K562 (cell line): ENCODE measurements around the gene PRKCE. TPM values are rescaled to one million over a fixed set of nuclear protein-coding genes. Genes with fewer than 3 reads are reported as not detected.
A peak's percentile ranks its signal among the peaks of the same experiment; 100 is the strongest.

Experiments used
- ATAC-seq: fragments of 200-7000 bp; cut with Tn5 transposase; 3 replicates; pipeline ENCODE4 v1.9.1; 2020; ENCODE audit warnings: moderate library complexity
- BruUV-seq: library from RNA; stranded (reverse); fragments of 400-500 nt; replicated peaks from 2 replicates; lab custom pipeline; 2021; lab: Mats Ljungman, UMichigan
- CTCF ChIA-PET: fragments of 300-600 bp; formaldehyde crosslinking; extraction: SDS; loops from one replicate; lab custom pipeline; 2021; ENCODE audit warnings: low intra/inter-chr PET ratio; lab: Yijun Ruan, JAX
- POLR2A ChIA-PET: fragments of 300-600, 350-650 bp; sonication (Branson Sonifier 250); formaldehyde crosslinking; extraction: SDS; loops from one replicate; lab custom pipeline; 2021; ENCODE audit warnings: antibody characterized with exemption, inconsistent platforms; lab: Yijun Ruan, JAX
- DNase-seq, 4 experiments: peaks; one replicate each; pipeline versions ENCODE4 v3.0.0 to v3.0.0-alpha.2; 2011 to 2018; ENCODE audit warnings: low spot score in 3 of 4, mixed read lengths in 3 of 4; ENCODE audit errors: extremely low read depth in 1 of 4
- FAIRE-seq: peaks from 2 replicates; lab custom pipeline; 2011; peaks lifted over from hg19 to GRCh38; lab: Jason Lieb, UNC
- H2AFZ ChIP-seq: 2 replicates; pipeline ENCODE4 v1.6.0; 2011; ENCODE audit warnings: low read depth, low read length, control low read depth, inconsistent platforms
- H3K27ac ChIP-seq: fragments of 200-600 bp; 3 replicates; pipeline ENCODE4 v1.8.0; 2011; ENCODE audit warnings: low read depth, mild to moderate bottlenecking, control low read depth, inconsistent platforms, low read length, moderate library complexity, mixed read lengths; ENCODE audit errors: extremely low read depth
- H3K27me3 ChIP-seq, 2 experiments: fragments of 300-600 bp in 1 of 2; 2 replicates in 1 of 2; 3 replicates in 1 of 2; pipeline versions ENCODE4 v1.6.0 to v1.8.0; 2011; ENCODE audit warnings: inconsistent platforms in 2 of 2, low read length in 2 of 2, mild to moderate bottlenecking in 1 of 2, mixed read lengths in 1 of 2, moderate library complexity in 1 of 2; ENCODE audit not compliant: control insufficient read depth in 2 of 2, insufficient read depth in 2 of 2
- H3K36me3 ChIP-seq: fragments of 300-600 bp; 3 replicates; pipeline ENCODE4 v1.8.0; 2011; ENCODE audit warnings: mild to moderate bottlenecking, low read length, inconsistent platforms; ENCODE audit not compliant: control insufficient read depth, insufficient read depth
- H3K4me1 ChIP-seq, 2 experiments: fragments of 200-600 bp in 1 of 2; replicated peaks in 1 of 2; 2 replicates in 1 of 2; 3 replicates in 1 of 2; pipeline versions ENCODE4 v1.5.1 to v1.8.0; 2011; ENCODE audit warnings: inconsistent platforms in 2 of 2, low read length in 2 of 2, mild to moderate bottlenecking in 1 of 2, mixed read lengths in 1 of 2, moderate library complexity in 1 of 2; ENCODE audit not compliant: control insufficient read depth in 2 of 2, insufficient read depth in 2 of 2
- H3K4me2 ChIP-seq: 2 replicates; pipeline ENCODE4 v1.6.1; 2011; ENCODE audit warnings: low read length, control low read depth, inconsistent platforms, mixed read lengths; ENCODE audit not compliant: insufficient read depth
- H3K4me3 ChIP-seq: fragments of 200-600 bp; sonication (generic), shearing (Covaris generic); 2 replicates; pipeline ENCODE4 v1.5.1; 2016; ENCODE audit warnings: control low read depth, inconsistent platforms
- H3K79me2 ChIP-seq: fragments of 200-600 bp; 3 replicates; pipeline ENCODE4 v1.8.0; 2011; ENCODE audit warnings: low read length, inconsistent platforms; ENCODE audit not compliant: control insufficient read depth, insufficient read depth
- H3K9ac ChIP-seq, 2 experiments: 2 replicates each; pipeline versions ENCODE4 v1.6.0 to v1.6.1; 2011; ENCODE audit warnings: low read depth in 2 of 2, low read length in 2 of 2, control low read depth in 1 of 2, inconsistent platforms in 1 of 2, mild to moderate bottlenecking in 1 of 2, mixed read lengths in 1 of 2; ENCODE audit not compliant: insufficient read depth in 1 of 2
- H3K9me1 ChIP-seq: one replicate; pipeline ENCODE4 v1.6.0; 2011; ENCODE audit warnings: inconsistent platforms, mild to moderate bottlenecking, low read length, moderate library complexity; ENCODE audit not compliant: control insufficient read depth, insufficient read depth
- H3K9me3 ChIP-seq: replicated peaks from 2 replicates; pipeline ENCODE4 v1.5.1; 2011; ENCODE audit warnings: low read depth, low read length, inconsistent platforms; ENCODE audit not compliant: control insufficient read depth, insufficient read depth
- H4K20me1 ChIP-seq: replicated peaks from 2 replicates; pipeline ENCODE4 v1.6.1; 2011; ENCODE audit warnings: low read length, inconsistent platforms, mixed read lengths; ENCODE audit not compliant: control insufficient read depth, insufficient read depth
- ELF4 ChIP-seq: fragments of 450-650 bp; formaldehyde crosslinking; IDR thresholded peaks from 2 replicates; pipeline ENCODE4 v1.4.0; 2022; ENCODE audit warnings: missing genetic modification characterization
- FOXJ2 ChIP-seq: fragments of 200-800 bp; sonication (Bioruptor generic); IDR thresholded peaks from 2 replicates; pipeline ENCODE4 v1.6.1; 2016; ENCODE audit warnings: missing genetic modification characterization, missing compliant biosample characterization
- HLTF ChIP-seq: fragments of 450-650 bp; IDR thresholded peaks from 2 replicates; pipeline ENCODE4 v1.6.1; 2016
- KDM5B ChIP-seq: fragments of 200-600 bp; sonication (generic); IDR thresholded peaks from 2 replicates; pipeline ENCODE4 v1.6.1; 2012; ENCODE audit warnings: low read depth, mild to moderate bottlenecking, moderate library complexity, low read length, control low read depth, inconsistent platforms; ENCODE audit not compliant: insufficient replicate concordance
- MED1 ChIP-seq: sonication (generic); formaldehyde crosslinking; IDR thresholded peaks from 2 replicates; pipeline ENCODE4 v1.8.1; 2023; ENCODE audit warnings: missing genetic modification reagents, borderline replicate concordance
- NFIX ChIP-seq: fragments of 250-450 bp; sonication (Bioruptor Pico); IDR thresholded peaks from 2 replicates; pipeline ENCODE4 v1.4.0; 2020; ENCODE audit warnings: low read depth, mild to moderate bottlenecking, moderate library complexity
- NFXL1 ChIP-seq: fragments of 450-650 bp; formaldehyde crosslinking; IDR thresholded peaks from 2 replicates; pipeline ENCODE4 v1.4.0; 2021; ENCODE audit warnings: mild to moderate bottlenecking
- TSC22D4 ChIP-seq: fragments of 450-650 bp; IDR thresholded peaks from 2 replicates; pipeline ENCODE4 v1.6.1; 2016; ENCODE audit warnings: missing genetic modification characterization, missing biosample characterization, control low read depth
- ZNF197 ChIP-seq: fragments of 200-800 bp; sonication (Bioruptor generic); IDR thresholded peaks from 2 replicates; pipeline ENCODE4 v1.6.1; 2016; ENCODE audit warnings: low read depth, missing genetic modification characterization, missing compliant biosample characterization
- WGBS: fragments of 100-300 bp; shearing (Covaris generic); methylation state at CpG from one replicate; pipeline ENCODE4 v1.1.6; 2016; ENCODE audit warnings: low coverage, mixed read lengths; ENCODE audit not compliant: insufficient coverage; ENCODE audit errors: missing lambda C conversion rate; 5-methylcytosine and 5-hydroxymethylcytosine counted together
- in situ Hi-C: fragments of 300-500 bp; cut with MboI; formaldehyde crosslinking; loops from 4 replicates; pipeline ENCODE4 v1.15.0; 2018; ENCODE audit warnings: inconsistent platforms, mixed read lengths
- intact Hi-C: fragments of 100-400 bp; cut with micrococcal nuclease; formaldehyde crosslinking; loops from 2 replicates; pipeline ENCODE4 v1.14.2; 2022
- polyA plus RNA-seq, 8 experiments: library from polyadenylated mRNA; depleted of rRNA in 4 of 8; stranded (reverse) in 5 of 8; unstranded in 3 of 8; fragments of >200 nt; fragmentation: Nextera tagmentation in 2 of 8; fragmentation: Illumina TruSeq in 1 of 8; extraction: Ambion mirVana in 2 of 8; extraction: Trizol in 1 of 8; gene quantifications; 2 replicates each; pipeline versions ENCODE4 v1.2.1 to v1.2.3, GENCODE V29; 2011 to 2014; ENCODE audit warnings: inconsistent platforms in 1 of 8, missing spikeins in 1 of 8
- total RNA-seq, 7 experiments: library from RNA; depleted of rRNA in 6 of 7; stranded (reverse); fragments of >200 nt in 6 of 7; fragmentation: Illumina TruSeq in 2 of 7; extraction: Trizol in 2 of 7; gene quantifications; 2 replicates each; pipeline versions ENCODE4 v1.2.1 to v1.2.3, GENCODE V29; 2011 to 2021; ENCODE audit warnings: low replicate concordance in 1 of 7

PRKCE gene
- total and polyA plus RNA-seq, 9 of the 15 experiments (the other 6 are each of a cell fraction or from before 2014, with no cell fraction given) = 0.06 to 1.0 (median 0.22) TPM; not detected in 1

DNA sequence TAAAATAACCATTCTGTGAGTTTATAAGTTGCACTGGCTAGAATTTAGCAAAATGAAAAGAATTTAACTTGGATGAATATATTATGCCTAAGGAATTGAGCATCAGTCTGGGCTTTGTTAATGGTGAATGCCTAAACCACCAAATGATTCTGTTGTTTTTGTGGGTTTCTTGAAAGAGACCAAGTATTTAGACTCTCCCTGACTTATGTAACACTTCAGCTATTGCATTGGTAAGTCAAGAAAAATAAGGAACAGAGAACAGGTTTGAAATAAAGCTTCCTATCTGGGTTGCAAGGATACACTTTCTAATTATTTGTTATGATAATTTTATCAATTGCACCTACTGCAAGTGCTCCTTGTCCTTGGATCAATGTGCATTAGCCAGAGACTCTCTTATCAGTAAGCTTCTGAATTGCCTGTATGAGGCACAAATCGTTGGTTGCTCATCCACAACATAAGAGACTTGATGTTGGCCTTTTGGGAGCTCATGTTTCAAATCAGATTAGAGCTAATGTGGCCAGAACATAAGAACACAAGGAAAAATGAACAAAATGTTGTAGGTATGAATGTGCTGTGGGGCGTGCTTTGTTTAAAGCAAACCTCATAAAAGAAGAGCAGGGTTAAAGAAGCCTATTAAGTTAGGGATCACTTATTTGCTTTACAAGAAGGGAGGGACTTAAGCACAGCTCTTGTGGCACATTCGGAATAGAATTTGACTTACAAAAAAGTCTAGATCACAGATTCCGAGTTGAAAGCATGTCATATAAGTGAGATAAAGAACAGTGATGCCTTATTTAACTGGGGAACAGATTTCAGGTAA, 37.2 kb downstream of the PRKCE start:
- in situ Hi-C loops (no loop called here), intact Hi-C loops (no loop called here)
- H3K9me3 ChIP-seq = no peaks in the 10 kb centered on the region
- H3K9me1 ChIP-seq = no peaks in the 10 kb centered on the region
- H3K36me3 ChIP-seq = no peaks in the 10 kb centered on the region
- H3K27me3 ChIP-seq = peaks cover 2 to 35% of the 10 kb centered on the region in 2 experiments
- ChIA-PET CTCF (no interaction called here), POLR2A (no interaction called here)
- H3K9ac ChIP-seq = no peak overlapping the region
- no TSS peak for BruUV-seq
- peak; percentile 15 for FAIRE-seq
- no peak for ATAC-seq
- H2AFZ ChIP-seq = no peak overlapping the region
- no peaks in the 10 kb centered on the region for H3K4me1 ChIP-seq
- no peak for DNase-seq
- WGBS = 3% methylated on average over 4 of the region's 4 CpGs
- H4K20me1 ChIP-seq = no peaks in the 10 kb centered on the region
- H3K4me2 ChIP-seq = no peak overlapping the region
- no peaks in the 10 kb centered on the region for H3K79me2 ChIP-seq
- no peak overlapping the region for H3K27ac ChIP-seq
- no peak overlapping the region for H3K4me3 ChIP-seq
- no peak for TF ChIP-seq ZNF197 (CRISPR knock-in tag)
- no peak for TF ChIP-seq KDM5B
- TF ChIP-seq ELF4 (CRISPR knock-in tag) = no peak
- no peak for TF ChIP-seq HLTF
- no peak for TF ChIP-seq TSC22D4 (tag)
- TF ChIP-seq MED1 (CRISPR knock-in tag) = no peak
- no peak for TF ChIP-seq NFXL1
- no peak for TF ChIP-seq FOXJ2
- TF ChIP-seq NFIX (CRISPR knock-in tag) = no peak
- TF ChIP-seq, all 486 proteins: peak for 0
